A172 (cell line): Measurements from ENCODE around the gene TNFSF15. TPM values are rescaled to one million over a fixed set of nuclear protein-coding genes. Genes with fewer than 3 reads are reported as not detected.
"Not testable (repeated sequence)": the region's sequence is repeated elsewhere in the genome, so short reads cannot be mapped to it uniquely, and the experiment has no call there.

Experiments
- DNase-seq: peaks from one replicate; pipeline ENCODE4 v3.0.0-alpha.2; 2015; ENCODE audit warnings: low spot score
- total RNA-seq: library from RNA; depleted of rRNA; stranded (reverse); fragments of >200 nt; shearing (Covaris generic); gene quantifications from 2 replicates; pipeline ENCODE4 v1.2.3, GENCODE V29; 2014; rRNA removed

The TNFSF15 gene
- total RNA-seq, 1 experiment from 2014 or later, result 0.12 TPM

GRCh38 chr9:114756920-114757319, 48.9 kb downstream of the TNFSF15 start:
- no peak for DNase-seq

GRCh38 chr9:114754581-114754980, 51.3 kb downstream of the TNFSF15 start:
- DNase-seq, result no peak

- no peak for DNase-seq
Measured at GRCh38 chr9:114746591-114747346, 59.1 kb downstream of the TNFSF15 start.

GRCh38 chr9:114745879-114746550, 59.8 kb downstream of the TNFSF15 start:
- DNase-seq, result no peak

- DNase-seq, result no peak
Measured at GRCh38 chr9:114745108-114745848, 60.6 kb downstream of the TNFSF15 start.

- DNase-seq, result no peak
Measured at GRCh38 chr9:114743446-114743845, 62.4 kb downstream of the TNFSF15 start.

GRCh38 chr9:114742947-114743346, 62.9 kb downstream of the TNFSF15 start:
- DNase-seq, result no peak

- not testable (repeated sequence) for DNase-seq
Measured at GRCh38 chr9:114741521-114741920, 64.3 kb downstream of the TNFSF15 start.

- peak; percentile 79 for DNase-seq
Measured at GRCh38 chr9:114738581-114739316, 67.1 kb downstream of the TNFSF15 start.

- no peak for DNase-seq
Measured at GRCh38 chr9:114737847-114738246, 68.0 kb downstream of the TNFSF15 start.

- DNase-seq, result no peak
Measured at GRCh38 chr9:114737118-114737517, 68.7 kb downstream of the TNFSF15 start.

- DNase-seq, result peak; percentile 44
Measured at GRCh38 chr9:114735704-114736103, 70.1 kb downstream of the TNFSF15 start.

- DNase-seq, result not testable (repeated sequence)
Measured at GRCh38 chr9:114735139-114735538, 70.7 kb downstream of the TNFSF15 start.

Other genes starting within 250 kb of the TNFSF15 start
- gene ATP6V1G1, start 218.3 kb downstream of the TNFSF15 start, total RNA-seq, result 216 and 223 TPM in 2 replicates
- 3.3 and 3.8 TPM in 2 replicates for gene TMEM268, start 194.7 kb downstream of the TNFSF15 start, total RNA-seq
- not detected in 2 replicates for gene TEX53, start 148.2 kb downstream of the TNFSF15 start, total RNA-seq
- not detected in 2 replicates for gene TEX48, start 123.8 kb downstream of the TNFSF15 start, total RNA-seq
- not detected in 2 replicates for gene TNFSF8, start 124.6 kb upstream of the TNFSF15 start, total RNA-seq